MCF 10A (cell line): Measurements from ENCODE around the gene B4GALT2. TPM values are rescaled to one million over a fixed set of nuclear protein-coding genes. Genes with fewer than 3 reads are reported as not detected.

Source experiments
- BruUV-seq: library from RNA; stranded (reverse); fragments of 400-500 nt; replicated peaks from 2 replicates; lab custom pipeline; 2021; lab: Mats Ljungman, UMichigan
- CTCF ChIA-PET: fragments of 300-600 bp; sonication (Branson Sonifier 250); formaldehyde crosslinking; extraction: SDS; loops from one replicate; lab custom pipeline; 2021; ENCODE audit warnings: antibody characterized with exemption, inconsistent platforms; lab: Yijun Ruan, JAX
- POLR2A ChIA-PET: fragments of 300-600, 350-650 bp; sonication (Branson Sonifier 250); formaldehyde crosslinking; extraction: SDS; loops from one replicate; lab custom pipeline; 2020; ENCODE audit warnings: antibody characterized with exemption, inconsistent platforms; lab: Yijun Ruan, JAX
- DNase-seq: peaks from one replicate; pipeline ENCODE4 v3.0.0-alpha.2; 2018; ENCODE audit not compliant: unreplicated experiment
- H3K27ac Mint-ChIP-seq: one replicate; pipeline ENCODE4 v1.8.0; 2022; ENCODE audit warnings: mild to moderate bottlenecking, low read depth, mixed read lengths; ENCODE audit not compliant: unreplicated experiment
- H3K27me3 Mint-ChIP-seq: one replicate; pipeline ENCODE4 v1.8.0; 2022; ENCODE audit warnings: mixed read lengths; ENCODE audit not compliant: insufficient read depth, unreplicated experiment
- H3K36me3 Mint-ChIP-seq: one replicate; pipeline ENCODE4 v1.8.0; 2022; ENCODE audit warnings: mild to moderate bottlenecking, moderate library complexity, mixed read lengths; ENCODE audit not compliant: insufficient read depth, unreplicated experiment
- H3K4me1 Mint-ChIP-seq: one replicate; pipeline ENCODE4 v1.8.0; 2022; ENCODE audit warnings: mixed read lengths; ENCODE audit not compliant: insufficient read depth, unreplicated experiment
- H3K4me3 Mint-ChIP-seq: one replicate; pipeline ENCODE4 v1.8.0; 2022; ENCODE audit warnings: mild to moderate bottlenecking, moderate library complexity, mixed read lengths; ENCODE audit not compliant: unreplicated experiment
- H3K9me3 Mint-ChIP-seq: one replicate; pipeline ENCODE4 v1.8.0; 2022; ENCODE audit warnings: mixed read lengths; ENCODE audit not compliant: unreplicated experiment
- CTCF ChIP-seq: fragments of 200-600 bp; IDR thresholded peaks from one replicate; pipeline ENCODE4 v1.8.0; 2022; ENCODE audit warnings: antibody characterized with exemption, mild to moderate bottlenecking; ENCODE audit not compliant: unreplicated experiment
- intact Hi-C: fragments of 100-400 bp; cut with micrococcal nuclease; formaldehyde crosslinking; loops from 2 replicates; pipeline ENCODE4 v1.14.1; 2022
- total RNA-seq: library from RNA; stranded (reverse); gene quantifications from 2 replicates; pipeline ENCODE4 v1.2.3, GENCODE V29; 2022

Gene B4GALT2
- total RNA-seq, 1 experiment from 2014 or later, result 68.4 TPM

GRCh38 chr1:44000122-44000665 is 21.2 kb downstream of the B4GALT2 start:
- peaks cover 35% of the 10 kb centered on the region for H3K36me3 Mint-ChIP-seq
- H3K9me3 Mint-ChIP-seq, result no peaks in the 10 kb centered on the region
- TF ChIP-seq CTCF, result no peak
- no peak for DNase-seq
- intact Hi-C loops, result no loop called here
- H3K4me1 Mint-ChIP-seq, result no peaks in the 10 kb centered on the region
- BruUV-seq, result no TSS peak
- CTCF ChIA-PET, result interaction anchor here (0.5 to 3.4 kb wide), 6 partner anchors 14 to 471 kb away, joined by 3 to 13 read pairs (median 3); no protein-coding TSS in a partner anchor
- H3K4me3 Mint-ChIP-seq, result no peak overlapping the region
- no peaks in the 10 kb centered on the region for H3K27me3 Mint-ChIP-seq
- no peak overlapping the region for H3K27ac Mint-ChIP-seq
- POLR2A ChIA-PET, result no interaction called here

GRCh38 chr1:44002165-44002564 is 23.2 kb downstream of the B4GALT2 start:
- Mint-ChIP-seq H3K27ac (no peak overlapping the region), H3K4me3 (no peak overlapping the region), H3K27me3 (no peaks in the 10 kb centered on the region), H3K4me1 (no peaks in the 10 kb centered on the region), H3K9me3 (no peaks in the 10 kb centered on the region), H3K36me3 (peaks cover 42% of the 10 kb centered on the region)
- POLR2A ChIA-PET, result interaction anchor here (1.4 kb wide), 1 partner anchor 46 kb away, joined by 3 read pairs; no protein-coding TSS in a partner anchor
- TF ChIP-seq CTCF, result no peak
- BruUV-seq, result no TSS peak
- DNase-seq, result no peak
- CTCF ChIA-PET, result interaction anchor here (2.7 to 3.4 kb wide), 2 partner anchors 34 to 46 kb away, joined by 13 to 28 read pairs; no protein-coding TSS in a partner anchor
- intact Hi-C loops, result no loop called here

- intact Hi-C loops, result no loop called here
- Mint-ChIP-seq H3K4me3 (no peak overlapping the region), H3K27ac (no peak overlapping the region), H3K9me3 (no peaks in the 10 kb centered on the region), H3K4me1 (no peaks in the 10 kb centered on the region), H3K27me3 (no peaks in the 10 kb centered on the region), H3K36me3 (peaks cover 38% of the 10 kb centered on the region)
- CTCF ChIA-PET, result interaction anchor here (2.7 to 3.4 kb wide), 2 partner anchors 34 to 46 kb away, joined by 13 to 28 read pairs; no protein-coding TSS in a partner anchor
- POLR2A ChIA-PET, result interaction anchor here (0.5 to 1.4 kb wide), 2 partner anchors 39 to 45 kb away, joined by 3 to 4 read pairs; no protein-coding TSS in a partner anchor
- peak; percentile 32 for TF ChIP-seq CTCF
- no peak for DNase-seq
- no TSS peak for BruUV-seq
These were observed 23.7 kb downstream of the B4GALT2 start for GRCh38 chr1:44002606-44003157.

- no peak for TF ChIP-seq CTCF
- POLR2A ChIA-PET, result no interaction called here
- DNase-seq, result no peak
- Mint-ChIP-seq H3K4me3 (no peak overlapping the region), H3K4me1 (no peaks in the 10 kb centered on the region), H3K9me3 (no peaks in the 10 kb centered on the region), H3K27ac (no peak overlapping the region), H3K27me3 (no peaks in the 10 kb centered on the region), H3K36me3 (peaks cover 21% of the 10 kb centered on the region)
- CTCF ChIA-PET, result interaction anchor here (0.6 to 2.2 kb wide), 3 partner anchors 28 to 748 kb away, joined by 4 to 10 read pairs (median 7); no protein-coding TSS in a partner anchor
- BruUV-seq, result no TSS peak
- intact Hi-C loops, result no loop called here
These were observed 29.2 kb downstream of the B4GALT2 start for GRCh38 chr1:44008259-44008658.
